ENCODE results near the gene NMT2. TPM values are rescaled to one million over a fixed set of nuclear protein-coding genes. Genes with fewer than 3 reads are reported as not detected.

NMT2 gene
- total and polyA plus RNA-seq, 5 donors from 2014 or later = 37.1 to 50.3 (median 45.7) TPM

GRCh38 chr10:15167411-15168290, 842 bp downstream of the NMT2 start:
- Histone ChIP-seq H3K36me3 (ENCODE audit: control insufficient read depth, insufficient read depth, low read length) (no peaks in the 10 kb centered on the region), H3K27me3 (ENCODE audit: control insufficient read depth, insufficient read depth, low read length) (no peaks in the 10 kb centered on the region), H3K4me3 (ENCODE audit: low read depth, low read length) (peak overlapping the region; percentile 97), H3K9me3 (ENCODE audit: control insufficient read depth in 2 of 2, low read length in 2 of 2) (no peaks in the 10 kb centered on the region), H3K27ac (ENCODE audit: insufficient read depth, low read length, poor library complexity, severe bottlenecking) (peak overlapping the region; percentile 63), H3K4me1 (ENCODE audit: control insufficient read depth, insufficient read depth, low read length, poor library complexity, severe bottlenecking) (peaks cover 65% of the 10 kb centered on the region)
- Mint-ChIP-seq H3K9me3 (no peaks in the 10 kb centered on the region), H3K36me3 (peaks cover 8% of the 10 kb centered on the region), H3K27ac (peak overlapping the region; percentile 83 to 91 (median 89)), H3K4me1 (peaks cover 27 to 77% (median 52%) of the 10 kb centered on the region in 4 donors), H3K4me3 (peak overlapping the region; percentile 92 to 97 (median 96)), H3K27me3 (no peaks in the 10 kb centered on the region)
- peak; percentile 29 to 61 (median 45) for DNase-seq
- peak; percentile 4 to 8 for ATAC-seq (ENCODE audit: low read depth in 2 of 2)

GRCh38 chr10:15166325-15166724, 2.2 kb downstream of the NMT2 start:
- Mint-ChIP-seq H3K27ac (peak overlapping the region in 1 of 3 donors; percentile 83), H3K27me3 (no peaks in the 10 kb centered on the region), H3K9me3 (no peaks in the 10 kb centered on the region), H3K36me3 (peaks cover 8% of the 10 kb centered on the region), H3K4me3 (peak overlapping the region; percentile 92 to 97 (median 96)), H3K4me1 (peaks cover 23 to 81% (median 50%) of the 10 kb centered on the region in 4 donors)
- no peak for DNase-seq
- peaks cover 58% of the 10 kb centered on the region for H3K4me1 ChIP-seq (ENCODE audit: control insufficient read depth, insufficient read depth, low read length, poor library complexity, severe bottlenecking)
- peak overlapping the region; percentile 97 for H3K4me3 ChIP-seq (ENCODE audit: low read depth, low read length)
- H3K27ac ChIP-seq (ENCODE audit: insufficient read depth, low read length, poor library complexity, severe bottlenecking) = no peak overlapping the region
- no peaks in the 10 kb centered on the region for H3K36me3 ChIP-seq (ENCODE audit: control insufficient read depth, insufficient read depth, low read length)
- H3K9me3 ChIP-seq (ENCODE audit: control insufficient read depth in 2 of 2, low read length in 2 of 2) = no peaks in the 10 kb centered on the region
- no peak for ATAC-seq (ENCODE audit: low read depth in 2 of 2)
- H3K27me3 ChIP-seq (ENCODE audit: control insufficient read depth, insufficient read depth, low read length) = no peaks in the 10 kb centered on the region

- peaks cover 15% of the 10 kb centered on the region for H3K36me3 Mint-ChIP-seq
- H3K9me3 Mint-ChIP-seq = no peaks in the 10 kb centered on the region
- no peaks in the 10 kb centered on the region for H3K9me3 ChIP-seq (ENCODE audit: control insufficient read depth in 2 of 2, low read length in 2 of 2)
- peaks cover 44% of the 10 kb centered on the region for H3K4me1 ChIP-seq (ENCODE audit: control insufficient read depth, insufficient read depth, low read length, poor library complexity, severe bottlenecking)
- ATAC-seq (ENCODE audit: low read depth in 2 of 2) (no peak), DNase-seq (no peak)
- H3K36me3 ChIP-seq (ENCODE audit: control insufficient read depth, insufficient read depth, low read length) = peaks cover 2% of the 10 kb centered on the region
- H3K27me3 ChIP-seq (ENCODE audit: control insufficient read depth, insufficient read depth, low read length) = no peaks in the 10 kb centered on the region
- no peaks in the 10 kb centered on the region for H3K27me3 Mint-ChIP-seq
- no peak overlapping the region for H3K27ac Mint-ChIP-seq
- peak overlapping the region in 3 of 4 donors; percentile 19 to 54 (median 46) for H3K4me3 Mint-ChIP-seq
- no peak overlapping the region for H3K4me3 ChIP-seq (ENCODE audit: low read depth, low read length)
- H3K27ac ChIP-seq (ENCODE audit: insufficient read depth, low read length, poor library complexity, severe bottlenecking) = no peak overlapping the region
- peaks cover 13 to 81% (median 48%) of the 10 kb centered on the region in 4 donors for H3K4me1 Mint-ChIP-seq
Measured at GRCh38 chr10:15163253-15163828, 5.2 kb downstream of the NMT2 start.

- Histone ChIP-seq H3K36me3 (ENCODE audit: control insufficient read depth, insufficient read depth, low read length) (peaks cover 16% of the 10 kb centered on the region), H3K9me3 (ENCODE audit: control insufficient read depth in 2 of 2, low read length in 2 of 2) (no peaks in the 10 kb centered on the region), H3K27ac (ENCODE audit: insufficient read depth, low read length, poor library complexity, severe bottlenecking) (no peak overlapping the region), H3K4me1 (ENCODE audit: control insufficient read depth, insufficient read depth, low read length, poor library complexity, severe bottlenecking) (peaks cover 21% of the 10 kb centered on the region), H3K4me3 (ENCODE audit: low read depth, low read length) (no peak overlapping the region), H3K27me3 (ENCODE audit: control insufficient read depth, insufficient read depth, low read length) (no peaks in the 10 kb centered on the region)
- Mint-ChIP-seq H3K9me3 (no peaks in the 10 kb centered on the region), H3K4me3 (no peak overlapping the region), H3K36me3 (peaks cover 27% of the 10 kb centered on the region), H3K4me1 (peaks cover 16 to 80% (median 33%) of the 10 kb centered on the region in 4 donors), H3K27ac (no peak overlapping the region), H3K27me3 (no peaks in the 10 kb centered on the region)
- DNase-seq = no peak
- ATAC-seq (ENCODE audit: low read depth in 2 of 2) = no peak
Measured at GRCh38 chr10:15158972-15159371, 9.5 kb downstream of the NMT2 start.

- Histone ChIP-seq H3K27me3 (ENCODE audit: control insufficient read depth, insufficient read depth, low read length) (no peaks in the 10 kb centered on the region), H3K4me1 (ENCODE audit: control insufficient read depth, insufficient read depth, low read length, poor library complexity, severe bottlenecking) (peaks cover 20% of the 10 kb centered on the region), H3K36me3 (ENCODE audit: control insufficient read depth, insufficient read depth, low read length) (peaks cover 16% of the 10 kb centered on the region), H3K9me3 (ENCODE audit: control insufficient read depth in 2 of 2, low read length in 2 of 2) (no peaks in the 10 kb centered on the region), H3K4me3 (ENCODE audit: low read depth, low read length) (no peak overlapping the region), H3K27ac (ENCODE audit: insufficient read depth, low read length, poor library complexity, severe bottlenecking) (no peak overlapping the region)
- H3K36me3 Mint-ChIP-seq = peaks cover 24% of the 10 kb centered on the region
- ATAC-seq (ENCODE audit: low read depth in 2 of 2) (no peak), DNase-seq (no peak)
- H3K4me3 Mint-ChIP-seq = peak overlapping the region in 1 of 4 donors; percentile 43
- H3K27ac Mint-ChIP-seq = peak overlapping the region in 1 of 3 donors; percentile 36
- H3K4me1 Mint-ChIP-seq = peaks cover 15 to 77% (median 32%) of the 10 kb centered on the region in 4 donors
- H3K9me3 Mint-ChIP-seq = no peaks in the 10 kb centered on the region
- H3K27me3 Mint-ChIP-seq = no peaks in the 10 kb centered on the region
Measured at GRCh38 chr10:15158448-15158847, 10.0 kb downstream of the NMT2 start.

- ATAC-seq (ENCODE audit: low read depth in 2 of 2) = no peak
- no peak overlapping the region for H3K27ac ChIP-seq (ENCODE audit: insufficient read depth, low read length, poor library complexity, severe bottlenecking)
- H3K27me3 Mint-ChIP-seq = no peaks in the 10 kb centered on the region
- no peaks in the 10 kb centered on the region for H3K9me3 Mint-ChIP-seq
- H3K4me1 ChIP-seq (ENCODE audit: control insufficient read depth, insufficient read depth, low read length, poor library complexity, severe bottlenecking) = peaks cover 16% of the 10 kb centered on the region
- no peak overlapping the region for H3K4me3 ChIP-seq (ENCODE audit: low read depth, low read length)
- no peaks in the 10 kb centered on the region for H3K9me3 ChIP-seq (ENCODE audit: control insufficient read depth in 2 of 2, low read length in 2 of 2)
- peaks cover 20 to 79% (median 38%) of the 10 kb centered on the region in 4 donors for H3K4me1 Mint-ChIP-seq
- peaks cover 29% of the 10 kb centered on the region for H3K36me3 Mint-ChIP-seq
- no peak overlapping the region for H3K4me3 Mint-ChIP-seq
- no peak for DNase-seq
- H3K27me3 ChIP-seq (ENCODE audit: control insufficient read depth, insufficient read depth, low read length) = no peaks in the 10 kb centered on the region
- peaks cover 16% of the 10 kb centered on the region for H3K36me3 ChIP-seq (ENCODE audit: control insufficient read depth, insufficient read depth, low read length)
- H3K27ac Mint-ChIP-seq = peak overlapping the region in 1 of 3 donors; percentile 77
Measured at GRCh38 chr10:15155978-15156656, 12.4 kb downstream of the NMT2 start.

GRCh38 chr10:15152556-15152955, 15.9 kb downstream of the NMT2 start:
- Mint-ChIP-seq H3K9me3 (peaks cover 0 to 4% (median 0%) of the 10 kb centered on the region in 7 donors), H3K27ac (peak overlapping the region in 1 of 3 donors; percentile 33), H3K4me3 (peak overlapping the region in 1 of 4 donors; percentile 35), H3K27me3 (no peaks in the 10 kb centered on the region), H3K4me1 (peaks cover 10 to 68% (median 24%) of the 10 kb centered on the region in 4 donors), H3K36me3 (peaks cover 25% of the 10 kb centered on the region)
- DNase-seq = no peak
- H3K27ac ChIP-seq (ENCODE audit: insufficient read depth, low read length, poor library complexity, severe bottlenecking) = no peak overlapping the region
- H3K36me3 ChIP-seq (ENCODE audit: control insufficient read depth, insufficient read depth, low read length) = peaks cover 13% of the 10 kb centered on the region
- no peak for ATAC-seq (ENCODE audit: low read depth in 2 of 2)
- H3K4me1 ChIP-seq (ENCODE audit: control insufficient read depth, insufficient read depth, low read length, poor library complexity, severe bottlenecking) = peaks cover 11% of the 10 kb centered on the region
- H3K9me3 ChIP-seq (ENCODE audit: control insufficient read depth in 2 of 2, low read length in 2 of 2) = no peaks in the 10 kb centered on the region
- no peak overlapping the region for H3K4me3 ChIP-seq (ENCODE audit: low read depth, low read length)
- H3K27me3 ChIP-seq (ENCODE audit: control insufficient read depth, insufficient read depth, low read length) = no peaks in the 10 kb centered on the region

Measured in CD4-positive, CD25-positive, alpha-beta regulatory T cell (primary cell).